Fibroblast of skin of left quadriceps (primary cell): ENCODE data around the gene B4GALNT3.

Experiments used
- DNase-seq, 2 experiments: peaks; one replicate each; pipeline ENCODE4 v3.0.0-alpha.2; 2013; ENCODE audit warnings: low read depth in 2 of 2

Gene B4GALNT3

DNA sequence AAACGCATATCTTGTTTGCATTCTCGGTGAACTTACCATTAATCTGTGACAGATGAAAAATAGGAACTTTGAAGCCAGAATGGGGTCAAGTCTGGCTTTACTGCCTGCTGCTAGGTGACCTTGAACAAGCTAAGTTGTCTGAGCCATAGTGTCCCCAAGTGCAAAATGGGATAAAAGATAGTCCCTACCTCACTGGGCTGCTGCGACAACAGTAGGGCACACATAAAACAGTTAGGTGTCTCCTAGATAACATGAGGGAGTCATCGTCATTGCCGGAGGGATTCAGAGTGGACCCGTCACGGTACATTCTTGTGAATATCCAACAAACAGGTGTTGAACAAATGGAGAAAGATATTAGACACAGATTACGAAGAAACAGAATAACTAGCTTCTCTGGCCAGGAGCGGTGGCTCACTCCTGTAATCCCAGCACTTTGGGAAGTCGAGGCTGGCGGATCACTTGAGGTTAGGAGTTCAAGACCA is 132.3 kb downstream of the B4GALNT3 start:
- no peak for DNase-seq

DNA sequence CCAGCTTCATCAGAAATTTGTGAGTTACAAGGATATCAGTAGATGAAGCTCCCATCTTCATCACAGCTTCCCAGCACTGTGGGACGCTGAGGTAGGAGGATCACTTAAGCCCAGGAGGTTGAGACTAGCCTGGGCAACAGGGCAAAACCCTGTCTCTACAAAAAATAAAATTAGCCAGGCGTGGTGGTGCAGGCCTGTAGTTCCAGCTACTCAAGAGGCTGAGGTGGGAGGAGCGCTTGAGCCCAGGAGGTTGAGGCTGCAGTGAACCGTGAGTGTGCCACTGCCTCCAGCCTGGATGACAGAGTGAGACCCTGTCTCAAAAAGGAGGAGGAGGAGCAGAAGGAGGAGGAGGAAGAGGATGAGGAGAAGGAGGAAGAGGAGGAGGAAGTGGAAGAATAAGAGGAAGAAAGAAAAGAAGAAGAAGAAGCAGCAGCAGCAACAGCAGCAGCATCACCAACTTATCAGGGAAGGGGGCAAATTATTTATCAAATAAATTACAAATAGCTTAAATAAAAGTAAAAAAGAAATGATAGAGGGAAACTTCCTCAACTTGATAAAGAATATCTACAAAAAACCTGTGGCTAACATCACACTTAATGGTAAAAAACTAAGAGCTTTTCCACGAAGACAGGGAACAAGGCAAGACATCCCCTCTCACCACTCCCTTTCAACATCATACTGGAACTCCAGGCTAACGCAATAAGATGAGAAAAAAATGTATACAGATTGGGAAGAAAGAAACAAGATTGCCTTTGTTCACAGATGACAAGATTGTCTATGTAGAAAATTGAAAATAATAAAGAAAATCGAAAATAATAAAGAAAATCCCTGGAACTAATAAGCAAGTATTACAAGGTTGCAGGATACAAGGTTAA is 133.9 kb downstream of the B4GALNT3 start:
- DNase-seq, result no peak

DNA sequence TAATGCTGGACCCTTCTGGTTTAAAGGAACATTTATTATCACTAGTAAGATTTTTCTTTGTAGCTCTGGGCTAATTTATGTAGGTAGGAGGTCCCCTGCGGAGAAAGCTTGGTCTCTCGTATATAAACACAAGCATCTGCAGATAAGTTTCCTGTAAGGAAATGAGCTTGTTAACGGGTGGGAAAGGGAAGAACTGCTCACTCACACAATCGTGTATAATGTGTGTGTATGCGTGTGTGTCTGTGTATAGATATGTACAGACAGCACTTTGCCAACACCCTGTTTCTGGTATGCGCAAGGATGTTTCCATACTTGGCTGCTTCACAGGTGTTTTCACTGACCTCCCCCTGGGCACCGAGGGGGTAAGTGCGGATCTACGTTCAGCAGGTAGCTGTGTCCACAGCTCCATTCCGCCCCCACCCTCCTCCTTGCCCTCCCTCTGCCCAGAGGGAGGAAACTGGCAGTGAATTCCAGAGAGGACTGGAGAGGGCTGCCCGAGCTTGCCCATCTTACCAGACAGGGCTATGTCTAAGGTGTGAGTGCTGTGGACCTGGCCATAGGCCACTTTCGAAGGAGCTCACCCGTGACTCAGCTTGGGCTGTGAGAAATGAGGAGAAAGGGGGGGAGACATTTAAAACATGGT is 138.3 kb downstream of the B4GALNT3 start:
- DNase-seq, result no peak

DNA sequence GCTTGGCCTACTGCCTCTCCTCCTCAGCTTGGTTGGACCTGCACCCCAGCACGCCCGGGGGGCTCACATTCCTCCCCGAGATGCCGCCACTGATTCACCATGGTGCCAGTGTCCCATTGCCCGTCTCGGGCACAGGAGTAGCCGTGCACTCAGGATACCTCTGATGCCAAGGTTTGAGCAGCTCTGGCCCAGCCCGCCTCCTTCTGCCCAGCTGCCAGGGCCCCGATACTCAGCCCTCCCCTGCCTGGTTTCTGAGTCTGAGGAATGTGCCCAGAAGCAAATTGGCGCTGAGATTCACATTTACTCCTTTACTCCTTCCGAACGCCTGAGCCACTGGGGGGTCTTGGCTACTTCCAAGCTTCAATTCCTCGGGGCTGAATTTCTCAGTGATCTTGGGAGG is 140.0 kb downstream of the B4GALNT3 start:
- no peak for DNase-seq

DNA sequence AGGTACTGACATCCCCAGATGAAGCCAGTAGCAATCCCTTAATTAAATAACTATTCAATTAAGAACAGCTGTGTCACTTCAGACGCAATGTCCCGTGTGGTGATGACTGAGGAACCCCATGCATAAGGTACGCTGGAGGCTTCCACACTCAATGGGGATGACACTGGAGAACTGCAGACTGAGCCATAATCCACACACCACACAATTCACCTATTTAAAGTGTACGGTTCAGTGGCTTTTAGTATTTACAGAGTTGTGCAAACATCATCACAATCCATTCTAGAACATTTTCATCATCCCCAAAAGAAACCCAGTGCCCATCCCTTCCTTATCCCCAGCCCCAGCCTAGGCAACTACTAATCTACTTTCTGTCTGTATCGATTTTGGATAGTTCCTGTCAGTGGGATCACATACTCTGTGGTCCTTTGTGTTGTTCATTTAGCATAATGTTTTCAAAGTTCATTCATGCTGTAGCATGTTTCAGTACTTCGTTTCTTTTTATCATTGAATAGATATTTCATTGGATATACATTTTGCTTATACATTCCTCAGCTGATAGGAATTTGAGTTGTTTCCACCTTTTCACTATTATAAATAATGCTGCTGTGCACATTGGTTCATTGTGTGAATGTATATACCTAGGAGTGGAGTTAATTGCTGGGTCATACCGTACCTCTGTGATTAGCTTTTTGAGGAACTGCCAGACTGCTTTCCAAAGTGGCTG is 142.4 kb downstream of the B4GALNT3 start:
- DNase-seq, result no peak

DNA sequence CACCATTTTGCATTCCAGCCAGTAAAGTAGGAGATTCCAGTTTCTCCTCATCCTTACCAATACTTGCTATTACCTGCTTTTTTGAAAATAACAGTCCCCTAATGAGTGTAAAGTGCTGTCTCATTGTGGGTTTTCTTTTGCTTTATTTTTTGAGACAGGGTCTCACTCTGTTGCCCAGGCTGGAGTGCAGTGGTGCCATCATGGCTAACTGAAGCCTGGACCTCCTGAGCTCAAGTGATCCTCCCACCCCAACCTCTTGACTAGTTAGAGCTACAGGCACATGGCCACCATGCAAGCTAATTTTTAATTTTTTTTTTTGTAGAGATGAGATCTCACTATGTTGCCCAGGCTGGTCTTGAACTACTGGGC is 142.9 kb downstream of the B4GALNT3 start:
- DNase-seq, result no peak

DNA sequence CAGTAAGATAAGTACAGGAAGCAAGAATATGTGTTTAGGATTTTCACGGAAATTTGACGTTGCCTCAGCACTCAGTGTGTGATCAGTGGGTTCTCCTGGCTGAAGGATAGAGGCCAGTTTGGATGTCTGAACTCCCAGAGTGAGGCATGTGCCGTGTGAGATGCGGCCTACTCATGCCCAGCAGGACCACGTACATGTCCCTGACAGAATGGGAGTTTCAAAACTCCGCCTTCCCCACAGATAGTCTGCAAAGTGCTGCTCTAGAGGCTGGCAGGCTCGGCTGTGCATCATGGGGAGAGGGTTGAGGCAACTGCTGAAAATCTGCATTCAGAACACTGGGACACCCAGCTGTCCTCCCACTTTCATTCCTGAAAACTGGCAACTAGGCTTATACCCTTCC is 145.2 kb downstream of the B4GALNT3 start:
- no peak for DNase-seq

DNA sequence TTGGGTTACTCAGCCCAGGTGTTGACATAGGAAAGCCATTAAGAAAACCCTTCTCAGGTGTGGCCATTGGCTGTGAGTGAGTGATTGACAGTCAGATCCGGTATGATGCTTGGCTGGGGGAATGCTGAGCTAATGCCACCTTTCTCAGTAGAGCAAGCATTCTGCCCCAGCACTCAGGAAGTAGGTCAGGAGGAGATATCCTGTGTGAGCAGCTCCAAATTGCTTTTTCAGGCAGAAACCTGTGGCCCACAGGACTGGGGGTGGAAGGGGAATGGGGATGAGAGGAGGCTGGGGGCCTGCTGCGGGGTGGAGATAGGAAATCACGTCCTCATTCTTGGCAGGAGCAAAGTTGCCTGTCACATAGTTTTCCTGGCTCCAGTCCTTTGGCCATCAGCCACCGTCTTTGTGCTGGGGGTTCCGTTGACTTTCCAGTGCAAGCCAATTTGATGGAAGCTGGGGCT is 147.8 kb downstream of the B4GALNT3 start:
- DNase-seq, result no peak

DNA sequence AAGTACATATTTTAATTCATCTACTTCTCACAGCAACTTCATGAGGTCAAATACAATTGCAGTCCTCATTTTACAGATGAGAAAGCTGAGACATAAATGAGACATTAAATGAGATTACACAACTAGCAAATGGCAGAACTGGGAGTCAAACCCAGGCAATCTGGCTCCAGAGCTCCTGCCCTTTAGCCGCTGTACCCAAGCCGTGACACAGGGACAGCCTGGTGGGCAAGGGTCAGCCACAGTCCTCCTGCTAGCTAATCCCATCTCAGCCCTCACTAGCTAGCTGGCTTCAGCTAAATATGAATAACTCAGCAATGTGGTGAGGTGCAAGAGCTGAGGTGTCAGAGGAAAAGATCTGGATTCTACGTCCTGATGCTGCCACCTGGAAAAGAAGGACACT is 148.7 kb downstream of the B4GALNT3 start:
- no peak for DNase-seq

DNA sequence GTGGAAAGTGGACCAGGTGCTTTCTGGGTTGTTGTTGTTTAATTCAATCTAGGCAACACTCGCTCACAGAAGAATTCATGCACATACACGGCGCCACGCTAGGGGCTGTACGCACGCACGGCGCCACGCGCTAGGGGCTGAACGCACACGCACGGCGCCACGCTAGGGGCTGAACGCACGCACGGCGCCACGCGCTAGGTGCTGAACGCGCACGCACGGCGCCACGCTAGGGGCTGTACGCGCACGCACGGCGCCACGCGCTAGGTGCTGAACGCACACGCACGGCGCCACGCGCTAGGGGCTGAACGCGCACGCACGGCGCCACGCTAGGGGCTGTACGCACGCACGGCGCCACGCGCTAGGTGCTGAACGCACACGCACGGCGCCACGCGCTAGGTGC is 149.2 kb downstream of the B4GALNT3 start:
- DNase-seq, result no peak

DNA sequence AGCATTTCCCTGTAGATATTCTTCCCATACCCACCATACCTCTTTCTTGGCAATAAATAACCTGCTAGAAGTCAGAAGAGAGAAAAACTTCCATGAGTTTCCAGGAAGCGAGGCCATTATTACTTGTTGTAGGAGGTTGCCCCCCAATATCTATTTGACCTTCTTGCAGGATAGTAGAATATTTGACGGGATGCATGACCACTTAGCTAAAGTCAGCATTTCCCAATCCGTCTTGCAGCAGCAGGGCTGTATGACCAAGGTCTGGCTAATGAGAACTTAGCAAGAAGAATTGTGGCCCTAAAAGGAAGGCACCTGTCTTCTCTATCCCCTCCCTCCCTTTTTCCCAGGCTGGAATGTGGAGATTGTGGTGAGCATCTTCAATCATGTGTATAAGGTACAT is 152.0 kb downstream of the B4GALNT3 start:
- no peak for DNase-seq

DNA sequence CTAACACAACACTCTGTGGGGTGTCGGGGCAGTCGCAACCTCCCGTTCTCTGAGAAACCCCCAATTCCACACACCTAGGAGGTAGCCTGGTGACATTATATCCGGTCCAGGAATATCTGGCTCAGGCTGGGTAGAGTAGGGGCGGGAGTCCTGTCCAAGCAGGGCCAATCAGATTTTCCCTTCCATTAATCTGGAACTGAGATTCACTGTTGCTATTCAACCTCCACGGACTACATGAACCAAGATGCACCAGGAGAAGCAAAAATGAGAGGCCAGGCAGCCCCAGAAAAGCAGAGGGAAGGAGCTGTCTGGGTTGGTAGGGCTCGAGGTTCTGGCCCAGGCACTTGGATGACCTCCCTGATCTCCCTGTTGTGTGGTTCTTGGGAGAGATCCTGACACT is 152.6 kb downstream of the B4GALNT3 start:
- DNase-seq, result no peak

DNA sequence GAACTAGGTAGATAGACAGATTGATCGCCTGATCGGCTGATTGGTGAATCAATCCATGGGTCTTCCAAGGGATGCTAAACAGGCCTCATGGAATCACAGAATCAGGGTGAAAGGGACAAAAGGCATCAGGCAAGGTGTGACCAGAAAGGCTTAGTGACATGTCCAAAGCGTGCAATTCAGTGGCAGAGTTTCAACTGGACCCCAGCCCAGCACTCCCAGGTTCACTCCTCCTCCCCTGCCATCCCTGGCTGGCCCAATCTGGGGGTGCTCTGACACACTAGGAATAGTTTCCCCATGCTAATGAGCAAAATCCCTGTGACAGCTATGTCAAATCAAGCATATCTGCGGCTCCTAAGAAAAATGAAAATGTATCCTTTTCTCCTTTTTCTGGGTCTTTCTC is 153.1 kb downstream of the B4GALNT3 start:
- no peak for DNase-seq
